Nephron progenitor cell (in vitro differentiated cells): ENCODE measurements around the gene SELENOS.

Experiments
- DNase-seq: peaks from one replicate; pipeline ENCODE4 v3.0.0; 2021
- H3K27ac Mint-ChIP-seq: 2 replicates; pipeline ENCODE4 v1.8.0; 2021; ENCODE audit warnings: mild to moderate bottlenecking, moderate library complexity, mixed read lengths
- H3K27me3 Mint-ChIP-seq: 2 replicates; pipeline ENCODE4 v1.8.0; 2021; ENCODE audit warnings: mild to moderate bottlenecking, low read depth, mixed read lengths; ENCODE audit not compliant: poor library complexity
- H3K36me3 Mint-ChIP-seq: 2 replicates; pipeline ENCODE4 v1.8.0; 2021; ENCODE audit warnings: low read depth, mixed read lengths
- H3K4me1 Mint-ChIP-seq: 2 replicates; pipeline ENCODE4 v1.8.0; 2021; ENCODE audit warnings: mixed read lengths
- H3K4me3 Mint-ChIP-seq: 2 replicates; pipeline ENCODE4 v1.8.0; 2021; ENCODE audit warnings: mild to moderate bottlenecking, moderate library complexity, mixed read lengths
- H3K9me3 Mint-ChIP-seq: 2 replicates; pipeline ENCODE4 v1.8.0; 2021; ENCODE audit warnings: mild to moderate bottlenecking, moderate library complexity, mixed read lengths
- TF ChIP-seq, protein P1 (sequence below): fragments of 200-600 bp; sonication (generic); IDR thresholded peaks from 2 replicates; pipeline ENCODE4 v1.5.0; 2021; ENCODE audit warnings: antibody characterized with exemption

SELENOS gene

DNA sequence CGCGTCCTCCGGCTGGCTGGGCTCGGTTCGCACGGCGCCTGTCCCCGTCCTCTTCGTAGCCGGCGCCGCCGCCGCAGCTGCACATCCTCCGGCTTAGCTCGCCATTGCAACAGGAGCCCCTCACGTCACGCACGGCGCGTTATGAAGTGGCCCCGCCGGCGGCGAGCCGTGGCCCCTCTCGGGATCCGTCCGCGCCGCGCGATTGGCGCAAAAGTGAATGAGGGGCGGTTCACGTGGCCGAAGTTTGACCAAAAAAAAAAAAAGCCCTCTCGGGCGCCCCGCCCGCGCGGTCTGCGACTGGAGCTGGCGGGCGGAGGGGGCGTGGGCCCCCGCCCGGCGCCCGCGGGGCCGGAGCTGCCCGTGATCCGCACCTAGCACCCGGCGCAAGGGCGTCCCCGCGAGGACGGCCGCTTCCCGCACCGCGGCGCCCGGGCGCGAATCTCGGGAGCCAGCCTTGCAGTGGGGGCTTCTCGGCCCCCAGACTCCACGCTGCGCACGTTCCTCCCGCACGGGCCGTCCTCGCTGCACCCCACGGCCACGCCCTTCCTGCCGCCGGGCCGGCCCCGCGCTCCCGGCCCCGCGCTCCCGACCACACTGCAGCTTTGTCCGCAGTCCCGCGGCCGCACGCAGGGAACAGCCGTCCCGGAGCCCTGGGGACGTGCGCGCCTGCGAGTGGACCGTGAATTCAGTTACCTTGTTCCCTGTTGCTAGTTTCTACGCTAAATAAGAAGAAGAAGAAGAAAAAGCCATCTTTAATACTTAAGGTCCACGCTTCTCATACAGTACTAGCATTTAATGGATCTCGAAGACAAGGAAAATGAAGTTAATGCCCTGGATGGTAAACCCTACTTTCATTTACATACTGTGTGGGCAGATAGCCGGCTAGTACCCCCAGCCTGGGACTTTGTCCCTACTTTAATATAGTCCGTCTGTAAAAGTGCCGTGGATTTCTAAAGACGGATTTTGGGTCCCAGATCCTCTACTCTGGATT is 25.2 kb downstream of the SELENOS start, which contains the start of gene CHSY1:
TSS of gene CHSY1 (minus strand) at position 219 of the 991 bp plus-strand sequence. CDS start 592 bp downstream, outside the sequence.
- peak; percentile 83 for DNase-seq
- Mint-ChIP-seq H3K4me3 (peak within 1 kb of the TSS; percentile 92), H3K36me3 (peaks cover 13% of the 10 kb centered on the region)

DNA sequence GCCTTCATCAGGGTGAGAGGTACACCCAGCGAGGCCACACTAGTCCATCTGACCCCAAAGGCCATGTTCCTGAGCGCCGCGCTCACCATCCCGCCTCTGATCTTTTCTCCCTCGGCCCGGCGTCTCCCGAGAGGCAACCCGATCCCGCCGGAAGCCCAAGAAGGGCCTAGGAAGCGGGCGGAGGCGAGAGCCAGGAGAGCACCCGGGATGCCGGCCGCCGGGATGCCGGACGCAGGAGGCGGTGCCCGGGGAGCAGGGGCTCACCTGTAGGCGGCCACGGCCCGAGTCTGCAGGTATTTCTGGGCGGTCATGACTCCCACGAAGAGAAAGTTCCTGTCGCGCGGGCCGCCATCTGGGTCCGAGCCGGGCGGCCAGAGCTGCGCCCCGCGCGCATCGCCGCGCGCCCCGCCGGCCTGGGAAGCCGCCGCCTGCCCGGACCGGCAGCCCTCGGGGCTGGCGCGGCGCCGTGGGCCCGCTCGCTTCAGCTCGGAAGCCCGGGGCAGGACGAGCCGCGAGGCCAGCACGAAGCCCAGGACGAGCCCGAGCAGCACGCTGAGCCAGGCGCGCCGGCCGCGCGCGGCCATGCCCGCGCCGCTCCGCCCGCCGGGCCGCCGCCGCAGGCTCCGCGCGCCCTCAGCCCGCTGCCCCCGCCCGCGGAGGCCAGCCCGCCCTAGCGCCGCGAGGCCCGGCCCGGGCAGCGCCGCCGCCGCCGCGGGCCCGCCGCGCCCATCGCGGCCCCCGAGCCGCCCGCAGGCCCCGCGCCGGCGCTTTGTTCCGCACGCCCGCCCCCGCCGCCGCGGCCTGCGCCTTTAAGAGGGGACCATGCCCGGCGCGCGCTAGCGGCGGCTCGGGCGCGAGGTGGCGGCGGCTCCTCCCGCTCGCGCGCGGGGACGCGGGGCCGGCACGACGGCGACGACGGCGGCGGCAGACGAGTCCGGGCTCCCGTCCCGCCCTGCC is 26.1 kb downstream of the SELENOS start:
- Mint-ChIP-seq H3K36me3 (peaks cover 22% of the 10 kb centered on the region), H3K4me1 (peaks cover 64% of the 10 kb centered on the region), H3K27ac (peak overlapping the region; percentile 88), H3K9me3 (no peaks in the 10 kb centered on the region), H3K4me3 (peak overlapping the region; percentile 92), H3K27me3 (no peaks in the 10 kb centered on the region)
- peak; percentile 71 for DNase-seq
- TF ChIP-seq, protein P1, sequence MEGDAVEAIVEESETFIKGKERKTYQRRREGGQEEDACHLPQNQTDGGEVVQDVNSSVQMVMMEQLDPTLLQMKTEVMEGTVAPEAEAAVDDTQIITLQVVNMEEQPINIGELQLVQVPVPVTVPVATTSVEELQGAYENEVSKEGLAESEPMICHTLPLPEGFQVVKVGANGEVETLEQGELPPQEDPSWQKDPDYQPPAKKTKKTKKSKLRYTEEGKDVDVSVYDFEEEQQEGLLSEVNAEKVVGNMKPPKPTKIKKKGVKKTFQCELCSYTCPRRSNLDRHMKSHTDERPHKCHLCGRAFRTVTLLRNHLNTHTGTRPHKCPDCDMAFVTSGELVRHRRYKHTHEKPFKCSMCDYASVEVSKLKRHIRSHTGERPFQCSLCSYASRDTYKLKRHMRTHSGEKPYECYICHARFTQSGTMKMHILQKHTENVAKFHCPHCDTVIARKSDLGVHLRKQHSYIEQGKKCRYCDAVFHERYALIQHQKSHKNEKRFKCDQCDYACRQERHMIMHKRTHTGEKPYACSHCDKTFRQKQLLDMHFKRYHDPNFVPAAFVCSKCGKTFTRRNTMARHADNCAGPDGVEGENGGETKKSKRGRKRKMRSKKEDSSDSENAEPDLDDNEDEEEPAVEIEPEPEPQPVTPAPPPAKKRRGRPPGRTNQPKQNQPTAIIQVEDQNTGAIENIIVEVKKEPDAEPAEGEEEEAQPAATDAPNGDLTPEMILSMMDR, result no peak

More for the DNA sequence above, 25.2 kb downstream of the SELENOS start, which contains the start of gene CHSY1:
- TF ChIP-seq, protein P1, result no peak
- no peak within 1 kb of the TSS for H3K27ac Mint-ChIP-seq
- peaks cover 64% of the 10 kb centered on the region for H3K4me1 Mint-ChIP-seq
- no peaks in the 10 kb centered on the region for H3K9me3 Mint-ChIP-seq
- H3K27me3 Mint-ChIP-seq, result no peaks in the 10 kb centered on the region

GRCh38 chr15:101250341-101250831 is 26.9 kb downstream of the SELENOS start:
- Mint-ChIP-seq H3K9me3 (no peaks in the 10 kb centered on the region), H3K4me3 (peak overlapping the region; percentile 92), H3K27me3 (no peaks in the 10 kb centered on the region), H3K27ac (peak overlapping the region; percentile 88), H3K36me3 (peaks cover 28% of the 10 kb centered on the region), H3K4me1 (peaks cover 63% of the 10 kb centered on the region)
- TF ChIP-seq, protein P1, result no peak
- no peak for DNase-seq

- Mint-ChIP-seq H3K27me3 (no peaks in the 10 kb centered on the region), H3K27ac (no peak overlapping the region), H3K9me3 (no peaks in the 10 kb centered on the region), H3K36me3 (peaks cover 33% of the 10 kb centered on the region), H3K4me1 (peaks cover 80% of the 10 kb centered on the region), H3K4me3 (peak overlapping the region; percentile 25)
- DNase-seq, result no peak
- TF ChIP-seq, protein P1, result no peak
Measured at GRCh38 chr15:101248274-101248673, 29.0 kb downstream of the SELENOS start.

DNA sequence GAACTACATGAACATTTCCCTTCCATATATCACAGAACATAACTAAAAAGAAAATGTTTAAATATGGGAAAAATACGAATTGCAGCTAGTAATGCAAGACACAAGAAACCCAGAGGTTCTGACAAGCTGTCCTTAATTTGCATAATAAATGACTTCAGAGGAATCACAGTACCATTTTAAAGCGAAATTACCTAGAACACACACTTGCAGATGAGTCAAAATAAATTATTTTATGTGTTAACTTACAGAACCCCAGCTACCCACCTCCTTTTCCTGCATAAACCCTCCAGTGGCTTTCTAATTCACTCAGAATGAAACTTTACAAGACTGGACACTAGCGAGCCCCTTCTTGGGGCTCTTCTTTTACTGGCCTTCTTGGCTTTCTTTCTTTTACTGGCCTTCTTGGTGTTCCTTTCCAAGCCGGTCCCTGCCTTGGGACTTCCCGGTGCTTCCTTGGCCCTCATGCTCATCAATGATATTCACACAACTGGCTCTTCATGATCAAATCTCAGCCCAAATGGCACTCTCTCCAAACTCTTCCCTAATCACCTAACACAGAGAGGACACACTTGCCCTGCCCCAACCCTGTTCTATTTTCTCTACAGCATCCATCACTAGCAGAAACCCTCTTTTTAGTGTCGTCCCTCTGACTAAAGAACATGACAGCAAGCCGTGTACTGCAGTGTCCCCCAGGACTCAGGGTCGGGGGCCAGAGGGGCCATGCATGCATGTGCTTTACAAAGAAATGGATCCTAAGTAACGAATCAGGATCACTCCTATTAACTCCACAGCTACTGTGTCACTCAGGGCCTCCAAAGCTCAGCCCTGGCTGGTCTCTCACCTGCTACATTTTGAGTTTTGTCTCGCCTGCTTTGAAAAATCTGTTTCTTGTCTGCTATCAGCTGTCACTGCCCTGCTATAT is 30.2 kb downstream of the SELENOS start:
- H3K4me3 Mint-ChIP-seq, result no peak overlapping the region
- no peaks in the 10 kb centered on the region for H3K27me3 Mint-ChIP-seq
- H3K4me1 Mint-ChIP-seq, result peaks cover 72% of the 10 kb centered on the region
- DNase-seq, result no peak
- peak overlapping the region; percentile 48 for H3K27ac Mint-ChIP-seq
- no peaks in the 10 kb centered on the region for H3K9me3 Mint-ChIP-seq
- peaks cover 37% of the 10 kb centered on the region for H3K36me3 Mint-ChIP-seq
- TF ChIP-seq, protein P1, result no peak
